Measurements from ENCODE around the gene MCC. TPM values are rescaled to one million over a fixed set of nuclear protein-coding genes. Genes with fewer than 3 reads are reported as not detected.

Gene MCC
- total RNA-seq, 1 donor from 2014 or later = 33.9 TPM

DNA sequence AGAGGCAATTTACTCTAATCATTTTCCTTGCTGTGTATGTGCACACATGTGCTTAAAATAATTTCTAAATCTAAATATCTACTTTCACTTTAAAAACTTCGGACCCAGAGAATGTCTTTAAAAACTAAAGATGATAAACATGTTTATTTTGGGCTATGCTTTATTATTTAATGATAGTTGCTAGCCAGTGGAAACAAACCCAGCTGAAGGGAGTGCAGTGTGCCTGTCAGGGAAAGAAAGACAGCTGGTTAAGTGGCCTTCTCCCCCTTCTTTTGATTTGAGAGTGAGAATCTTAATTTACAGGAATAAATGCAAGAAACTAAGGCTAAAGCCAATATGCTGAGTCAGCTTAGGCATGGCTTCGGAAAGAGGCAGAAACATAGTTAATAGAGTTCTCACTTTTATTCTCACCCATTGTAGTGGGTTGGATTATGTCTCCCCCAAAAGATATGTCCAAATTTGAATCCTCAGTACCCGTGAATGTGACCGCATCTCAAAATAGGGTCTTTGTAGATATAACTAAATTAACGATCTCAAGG, 400.2 kb downstream of the MCC start:
- H3K27ac Mint-ChIP-seq = no peak overlapping the region
- peaks cover 21% of the 10 kb centered on the region for H3K4me1 Mint-ChIP-seq
- no peaks in the 10 kb centered on the region for H3K9me3 Mint-ChIP-seq
- TF ChIP-seq, protein P1, sequence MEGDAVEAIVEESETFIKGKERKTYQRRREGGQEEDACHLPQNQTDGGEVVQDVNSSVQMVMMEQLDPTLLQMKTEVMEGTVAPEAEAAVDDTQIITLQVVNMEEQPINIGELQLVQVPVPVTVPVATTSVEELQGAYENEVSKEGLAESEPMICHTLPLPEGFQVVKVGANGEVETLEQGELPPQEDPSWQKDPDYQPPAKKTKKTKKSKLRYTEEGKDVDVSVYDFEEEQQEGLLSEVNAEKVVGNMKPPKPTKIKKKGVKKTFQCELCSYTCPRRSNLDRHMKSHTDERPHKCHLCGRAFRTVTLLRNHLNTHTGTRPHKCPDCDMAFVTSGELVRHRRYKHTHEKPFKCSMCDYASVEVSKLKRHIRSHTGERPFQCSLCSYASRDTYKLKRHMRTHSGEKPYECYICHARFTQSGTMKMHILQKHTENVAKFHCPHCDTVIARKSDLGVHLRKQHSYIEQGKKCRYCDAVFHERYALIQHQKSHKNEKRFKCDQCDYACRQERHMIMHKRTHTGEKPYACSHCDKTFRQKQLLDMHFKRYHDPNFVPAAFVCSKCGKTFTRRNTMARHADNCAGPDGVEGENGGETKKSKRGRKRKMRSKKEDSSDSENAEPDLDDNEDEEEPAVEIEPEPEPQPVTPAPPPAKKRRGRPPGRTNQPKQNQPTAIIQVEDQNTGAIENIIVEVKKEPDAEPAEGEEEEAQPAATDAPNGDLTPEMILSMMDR (IDR thresholded peaks at IDR 0.05; ENCODE audit: unreplicated experiment) = no peak
- no peak overlapping the region for H3K4me3 Mint-ChIP-seq
- no peaks in the 10 kb centered on the region for H3K27me3 Mint-ChIP-seq (ENCODE audit: low read depth)
- peaks cover 12% of the 10 kb centered on the region for H3K36me3 Mint-ChIP-seq
- no peak for DNase-seq (ENCODE audit: low spot score in 2 of 2, unreplicated experiment in 2 of 2)

- TF ChIP-seq, protein P1 (IDR thresholded peaks at IDR 0.05; ENCODE audit: unreplicated experiment) = no peak
- no peaks in the 10 kb centered on the region for H3K27me3 Mint-ChIP-seq (ENCODE audit: low read depth)
- no peak overlapping the region for H3K27ac Mint-ChIP-seq
- no peak for DNase-seq (ENCODE audit: low spot score in 2 of 2, unreplicated experiment in 2 of 2)
- H3K4me3 Mint-ChIP-seq = no peak overlapping the region
- H3K36me3 Mint-ChIP-seq = peaks cover 26% of the 10 kb centered on the region
- H3K4me1 Mint-ChIP-seq = peaks cover 21% of the 10 kb centered on the region
- H3K9me3 Mint-ChIP-seq = no peaks in the 10 kb centered on the region
These were observed 402.3 kb downstream of the MCC start for GRCh38 chr5:113085880-113086409.

DNA sequence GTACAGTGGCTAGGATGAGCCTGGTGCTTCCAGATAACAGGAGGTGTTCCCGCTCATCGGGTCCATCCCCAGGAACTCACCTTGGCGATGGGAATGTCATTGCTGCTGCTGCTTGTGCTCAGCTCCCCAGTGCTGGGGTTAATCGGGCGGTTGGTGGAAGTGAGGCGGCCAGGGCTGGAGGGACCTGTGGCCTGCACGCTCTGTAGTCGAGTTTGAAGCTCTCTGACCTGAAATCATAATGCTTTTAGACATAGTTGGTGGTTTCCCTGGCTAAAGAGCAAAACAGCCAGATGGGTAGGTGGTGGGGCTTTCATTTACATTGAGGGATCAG, 403.2 kb downstream of the MCC start:
- TF ChIP-seq, protein P1 (IDR thresholded peaks at IDR 0.05; ENCODE audit: unreplicated experiment) = no peak
- Mint-ChIP-seq H3K4me3 (no peak overlapping the region), H3K4me1 (peaks cover 15% of the 10 kb centered on the region), H3K27me3 (ENCODE audit: low read depth) (no peaks in the 10 kb centered on the region), H3K9me3 (no peaks in the 10 kb centered on the region), H3K27ac (no peak overlapping the region), H3K36me3 (peaks cover 31% of the 10 kb centered on the region)
- DNase-seq (ENCODE audit: low spot score in 2 of 2, unreplicated experiment in 2 of 2) = no peak

- no peak overlapping the region for H3K4me3 Mint-ChIP-seq
- H3K4me1 Mint-ChIP-seq = peaks cover 11% of the 10 kb centered on the region
- H3K27me3 Mint-ChIP-seq (ENCODE audit: low read depth) = no peaks in the 10 kb centered on the region
- H3K9me3 Mint-ChIP-seq = no peaks in the 10 kb centered on the region
- TF ChIP-seq, protein P1 (IDR thresholded peaks at IDR 0.05; ENCODE audit: unreplicated experiment) = no peak
- peaks cover 34% of the 10 kb centered on the region for H3K36me3 Mint-ChIP-seq
- no peak overlapping the region for H3K27ac Mint-ChIP-seq
- no peak for DNase-seq (ENCODE audit: low spot score in 2 of 2, unreplicated experiment in 2 of 2)
These were observed 403.7 kb downstream of the MCC start for GRCh38 chr5:113084402-113085083.

DNA sequence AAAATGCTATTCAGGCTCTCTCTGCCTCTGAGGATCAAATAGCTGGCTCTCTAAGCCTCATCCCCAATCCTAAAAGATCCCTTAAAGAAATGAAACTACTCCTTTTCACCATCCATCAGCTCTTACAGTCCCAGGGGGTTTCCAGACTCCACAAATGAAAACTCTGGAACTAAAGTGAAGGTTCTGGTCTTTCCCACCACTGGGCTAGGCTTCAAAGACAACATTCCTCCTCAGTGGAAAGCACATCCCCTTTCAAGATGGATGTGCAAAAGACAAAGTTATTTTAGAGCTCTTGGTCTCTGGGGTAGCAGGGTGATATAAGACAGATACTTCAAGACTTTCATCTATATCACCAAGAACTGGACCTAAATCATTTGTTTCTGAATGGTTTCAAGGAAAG, 404.8 kb downstream of the MCC start:
- Mint-ChIP-seq H3K4me1 (peaks cover 11% of the 10 kb centered on the region), H3K27me3 (ENCODE audit: low read depth) (no peaks in the 10 kb centered on the region), H3K36me3 (peaks cover 43% of the 10 kb centered on the region), H3K4me3 (no peak overlapping the region), H3K9me3 (peaks cover 8% of the 10 kb centered on the region), H3K27ac (no peak overlapping the region)
- TF ChIP-seq, protein P1 (IDR thresholded peaks at IDR 0.05; ENCODE audit: unreplicated experiment) = no peak
- DNase-seq (ENCODE audit: low spot score in 2 of 2, unreplicated experiment in 2 of 2) = no peak

Data from mesothelial cell of epicardium (in vitro differentiated cells).